PC-9 (cell line): ENCODE data around the gene RAB10. TPM values are rescaled to one million over a fixed set of nuclear protein-coding genes. Genes with fewer than 3 reads are reported as not detected.
A peak's percentile ranks its signal among the peaks of the same experiment; 100 is the strongest.

Source experiments
- BruUV-seq: library from RNA; stranded (reverse); fragments of 400-500 nt; replicated peaks from 2 replicates; lab custom pipeline; 2021; lab: Mats Ljungman, UMichigan
- CTCF ChIA-PET: fragments of 300-600 bp; sonication (Branson Sonifier 250); formaldehyde crosslinking; loops from one replicate; lab custom pipeline; 2022; ENCODE audit warnings: antibody characterized with exemption; lab: Charles Lee
- POLR2A ChIA-PET: fragments of 300-600 bp; sonication (Branson Sonifier 250); formaldehyde crosslinking; loops from one replicate; lab custom pipeline; 2022; ENCODE audit warnings: antibody characterized with exemption; ENCODE audit not compliant: unreplicated experiment; lab: Charles Lee
- DNase-seq, 2 experiments: peaks; one replicate each; pipeline versions ENCODE4 v3.0.0 to v3.0.0-alpha.2; 2015 to 2022; ENCODE audit warnings: mixed read lengths in 1 of 2
- H2AFZ ChIP-seq: fragments of 200-600 bp; sonication (generic); 2 replicates; pipeline ENCODE4 v1.8.1; 2017; ENCODE audit warnings: antibody characterized with exemption
- H3F3A ChIP-seq: fragments of 200-600 bp; sonication (generic); 2 replicates; pipeline ENCODE4 v1.8.1; 2017; ENCODE audit warnings: antibody characterized with exemption, mild to moderate bottlenecking, low read depth; ENCODE audit not compliant: insufficient read depth
- H3K27ac ChIP-seq: fragments of 200-600 bp; sonication (generic); 2 replicates; pipeline ENCODE4 v1.6.1; 2016; ENCODE audit warnings: mixed run types
- H3K27me3 ChIP-seq: fragments of 200-600 bp; sonication (generic); 2 replicates; pipeline ENCODE4 v1.6.1; 2016; ENCODE audit warnings: low read depth, mixed run types; ENCODE audit not compliant: insufficient read depth
- H3K36me3 ChIP-seq: fragments of 200-600 bp; sonication (generic); 2 replicates; pipeline ENCODE4 v1.6.1; 2016; ENCODE audit warnings: low read depth, mixed run types
- H3K4me1 ChIP-seq: fragments of 200-600 bp; sonication (generic); replicated peaks from 2 replicates; pipeline ENCODE4 v1.6.1; 2016; ENCODE audit warnings: mixed run types; ENCODE audit not compliant: insufficient read depth
- H3K4me2 ChIP-seq: fragments of 200-600 bp; sonication (generic); 2 replicates; pipeline ENCODE4 v1.6.1; 2017; ENCODE audit warnings: mixed run types
- H3K4me3 ChIP-seq: fragments of 200-600 bp; sonication (generic); 2 replicates; pipeline ENCODE4 v1.6.1; 2016; ENCODE audit warnings: mixed run types
- H3K79me2 ChIP-seq: fragments of 200-600 bp; sonication (generic); 2 replicates; pipeline ENCODE4 v1.6.1; 2017; ENCODE audit warnings: low read depth, mixed run types
- H3K9me2 ChIP-seq: fragments of 200-600 bp; sonication (generic); 2 replicates; pipeline ENCODE4 v1.8.1; 2017; ENCODE audit warnings: mild to moderate bottlenecking; ENCODE audit not compliant: insufficient read depth
- H3K9me3 ChIP-seq: fragments of 200-600 bp; sonication (generic); 2 replicates; pipeline ENCODE4 v1.8.1; 2016; ENCODE audit warnings: low read depth; ENCODE audit not compliant: insufficient read depth
- H4K20me1 ChIP-seq: fragments of 200-600 bp; sonication (generic); 2 replicates; pipeline ENCODE4 v1.8.1; 2017; ENCODE audit not compliant: insufficient read depth
- EZH2 ChIP-seq: fragments of 200-600 bp; sonication (generic); IDR thresholded peaks from 2 replicates; pipeline ENCODE4 v1.8.0; 2017; ENCODE audit warnings: antibody characterized with exemption, low read depth
- intact Hi-C: fragments of 100-400 bp; cut with micrococcal nuclease; formaldehyde crosslinking; loops from one replicate; pipeline ENCODE4 v1.10.0; 2022; ENCODE audit not compliant: unreplicated experiment
- total RNA-seq: library from RNA; stranded (reverse); gene quantifications from 2 replicates; pipeline ENCODE4 v1.2.3, GENCODE V29; 2021
- TF ChIP-seq, protein P1 (sequence below): fragments of 200-600 bp; sonication (generic); conservative IDR thresholded peaks from 2 replicates; pipeline ENCODE4 v1.6.1; 2017; ENCODE audit warnings: mixed run types, antibody characterized with exemption, mild to moderate bottlenecking, moderate library complexity

The RAB10 gene
- total RNA-seq, 1 experiment from 2014 or later, result 171 TPM

DNA sequence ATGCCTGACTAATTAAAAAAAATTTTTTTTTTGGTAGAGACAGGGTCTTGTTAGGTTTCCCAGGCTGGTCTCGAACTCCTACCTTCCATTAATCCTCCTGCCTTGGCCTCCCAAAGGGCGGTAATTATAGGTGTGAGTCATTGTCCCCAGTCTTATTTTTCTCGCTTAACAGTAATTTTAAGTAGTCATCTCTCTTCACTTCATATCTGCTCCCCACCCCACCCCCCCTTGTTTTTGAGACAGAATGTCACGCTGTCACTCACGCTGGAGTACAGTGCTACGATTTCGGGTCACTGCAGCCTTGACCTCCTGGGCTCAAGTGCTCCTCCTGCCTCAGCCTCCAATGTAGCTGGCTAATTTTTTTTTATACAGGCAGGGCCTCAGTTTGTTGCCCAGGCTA, 27.7 kb downstream of the RAB10 start:
- ChIA-PET POLR2A (no interaction called here), CTCF (no interaction called here)
- TF ChIP-seq, protein P1, sequence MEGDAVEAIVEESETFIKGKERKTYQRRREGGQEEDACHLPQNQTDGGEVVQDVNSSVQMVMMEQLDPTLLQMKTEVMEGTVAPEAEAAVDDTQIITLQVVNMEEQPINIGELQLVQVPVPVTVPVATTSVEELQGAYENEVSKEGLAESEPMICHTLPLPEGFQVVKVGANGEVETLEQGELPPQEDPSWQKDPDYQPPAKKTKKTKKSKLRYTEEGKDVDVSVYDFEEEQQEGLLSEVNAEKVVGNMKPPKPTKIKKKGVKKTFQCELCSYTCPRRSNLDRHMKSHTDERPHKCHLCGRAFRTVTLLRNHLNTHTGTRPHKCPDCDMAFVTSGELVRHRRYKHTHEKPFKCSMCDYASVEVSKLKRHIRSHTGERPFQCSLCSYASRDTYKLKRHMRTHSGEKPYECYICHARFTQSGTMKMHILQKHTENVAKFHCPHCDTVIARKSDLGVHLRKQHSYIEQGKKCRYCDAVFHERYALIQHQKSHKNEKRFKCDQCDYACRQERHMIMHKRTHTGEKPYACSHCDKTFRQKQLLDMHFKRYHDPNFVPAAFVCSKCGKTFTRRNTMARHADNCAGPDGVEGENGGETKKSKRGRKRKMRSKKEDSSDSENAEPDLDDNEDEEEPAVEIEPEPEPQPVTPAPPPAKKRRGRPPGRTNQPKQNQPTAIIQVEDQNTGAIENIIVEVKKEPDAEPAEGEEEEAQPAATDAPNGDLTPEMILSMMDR, result no peak
- TF ChIP-seq EZH2, result no peak
- Histone ChIP-seq H2AFZ (no peak overlapping the region), H3K9me3 (no peaks in the 10 kb centered on the region), H3K4me3 (no peak overlapping the region), H4K20me1 (peaks cover 55% of the 10 kb centered on the region), H3K9me2 (no peaks in the 10 kb centered on the region), H3K27ac (no peak overlapping the region), H3K36me3 (peaks cover 24% of the 10 kb centered on the region), H3K4me1 (no peaks in the 10 kb centered on the region), H3K4me2 (no peak overlapping the region), H3F3A (peaks cover 40% of the 10 kb centered on the region), H3K79me2 (peaks cover 98% of the 10 kb centered on the region), H3K27me3 (no peaks in the 10 kb centered on the region)
- BruUV-seq, result no TSS peak
- intact Hi-C loops, result no loop called here
- no peak for DNase-seq

DNA sequence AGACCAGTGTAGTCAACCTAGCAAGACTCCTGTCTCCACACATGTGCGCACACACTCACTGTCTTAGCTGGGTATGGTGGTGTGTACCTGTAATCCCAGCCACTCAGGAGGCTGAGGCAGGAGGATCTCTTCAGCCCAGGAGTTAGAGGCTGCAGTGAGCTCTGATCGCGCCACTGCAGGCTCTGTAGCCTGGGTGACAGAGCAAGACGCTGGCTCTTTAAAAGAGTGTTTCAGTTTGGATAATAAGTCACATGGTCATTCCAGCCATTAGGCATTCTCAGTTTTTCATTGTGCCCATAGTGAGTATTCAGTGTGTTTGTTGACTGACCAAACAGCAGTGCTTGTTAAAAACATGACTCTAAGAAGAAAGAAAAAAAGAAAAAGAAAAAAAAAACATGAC, 31.0 kb downstream of the RAB10 start:
- H3K27ac ChIP-seq, result no peak overlapping the region
- intact Hi-C loops, result no loop called here
- POLR2A ChIA-PET, result interaction anchor here (0.6 kb wide), 1 partner anchor 40 kb away, joined by 3 read pairs; no protein-coding TSS in a partner anchor
- H3K9me3 ChIP-seq, result no peaks in the 10 kb centered on the region
- H4K20me1 ChIP-seq, result peaks cover 28% of the 10 kb centered on the region
- peaks cover 48% of the 10 kb centered on the region for H3F3A ChIP-seq
- H3K9me2 ChIP-seq, result no peaks in the 10 kb centered on the region
- DNase-seq, result no peak
- H3K4me3 ChIP-seq, result no peak overlapping the region
- H3K27me3 ChIP-seq, result no peaks in the 10 kb centered on the region
- peaks cover 17% of the 10 kb centered on the region for H3K36me3 ChIP-seq
- peaks cover 24% of the 10 kb centered on the region for H3K4me1 ChIP-seq
- TF ChIP-seq EZH2, result no peak
- TF ChIP-seq, protein P1, result no peak
- CTCF ChIA-PET, result interaction anchor here (0.6 to 0.7 kb wide), 2 partner anchors 71 to 205 kb away, joined by 3 read pairs; no protein-coding TSS in a partner anchor
- H3K79me2 ChIP-seq, result peaks cover 98% of the 10 kb centered on the region
- H3K4me2 ChIP-seq, result no peak overlapping the region
- H2AFZ ChIP-seq, result no peak overlapping the region
- BruUV-seq, result no TSS peak

DNA sequence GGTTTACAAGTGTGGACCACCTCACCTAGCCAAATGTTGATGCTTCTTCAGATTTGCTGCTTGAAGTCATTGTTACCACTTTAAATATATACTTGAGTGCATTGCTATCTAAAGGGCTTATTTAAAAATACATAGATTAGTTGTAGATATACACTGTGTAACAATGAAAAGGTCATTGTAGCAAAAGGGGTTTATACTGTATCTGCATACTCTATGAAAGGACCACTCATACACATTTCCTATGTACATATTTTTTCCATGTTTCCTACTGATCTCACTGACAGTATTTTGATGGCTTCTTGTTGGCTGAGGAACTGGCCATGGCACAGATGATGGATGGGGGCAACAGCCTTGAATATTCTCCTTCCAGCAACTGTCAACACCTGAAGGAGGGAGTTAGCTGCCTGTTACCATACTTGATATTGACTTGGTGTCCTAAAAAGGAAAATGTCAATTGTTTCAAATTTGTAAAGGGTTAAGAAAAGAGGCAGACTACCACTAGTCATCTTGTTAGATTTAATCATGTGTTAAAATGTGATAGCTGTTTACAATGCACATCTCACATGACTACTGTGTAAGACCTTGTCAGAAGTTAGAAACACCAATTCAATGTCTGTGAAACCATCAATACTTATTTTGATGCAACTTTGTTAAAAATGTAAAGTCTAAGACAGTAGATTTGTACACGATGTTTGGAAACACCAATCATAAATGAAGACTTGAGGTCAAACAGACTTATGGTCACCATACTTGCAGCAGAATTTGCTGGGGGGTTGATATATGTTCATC, 33.5 kb downstream of the RAB10 start:
- Histone ChIP-seq H3K27ac (peak overlapping the region; percentile 84), H3K9me2 (no peaks in the 10 kb centered on the region), H3K4me2 (peak overlapping the region; percentile 57), H3K9me3 (no peaks in the 10 kb centered on the region), H2AFZ (no peak overlapping the region), H3K36me3 (peaks cover 22% of the 10 kb centered on the region; the same call in 1 of the 2 replicates), H3F3A (peaks cover 42% of the 10 kb centered on the region), H3K79me2 (peaks cover 98% of the 10 kb centered on the region), H4K20me1 (peaks cover 8% of the 10 kb centered on the region; the same call in 1 of the 2 replicates), H3K4me3 (no peak overlapping the region), H3K27me3 (no peaks in the 10 kb centered on the region), H3K4me1 (peaks cover 24% of the 10 kb centered on the region)
- ChIA-PET CTCF (no interaction called here), POLR2A (no interaction called here)
- DNase-seq, result no peak
- intact Hi-C loops, result no loop called here
- BruUV-seq, result no TSS peak
- no peak for TF ChIP-seq EZH2
- TF ChIP-seq, protein P1, result no peak
